ENCODE data around the gene TAF15. TPM values are rescaled to one million over a fixed set of nuclear protein-coding genes. Genes with fewer than 3 reads are reported as not detected.

Gene TAF15
- total RNA-seq, 1 experiment from 2014 or later = 32.4 TPM

DNA sequence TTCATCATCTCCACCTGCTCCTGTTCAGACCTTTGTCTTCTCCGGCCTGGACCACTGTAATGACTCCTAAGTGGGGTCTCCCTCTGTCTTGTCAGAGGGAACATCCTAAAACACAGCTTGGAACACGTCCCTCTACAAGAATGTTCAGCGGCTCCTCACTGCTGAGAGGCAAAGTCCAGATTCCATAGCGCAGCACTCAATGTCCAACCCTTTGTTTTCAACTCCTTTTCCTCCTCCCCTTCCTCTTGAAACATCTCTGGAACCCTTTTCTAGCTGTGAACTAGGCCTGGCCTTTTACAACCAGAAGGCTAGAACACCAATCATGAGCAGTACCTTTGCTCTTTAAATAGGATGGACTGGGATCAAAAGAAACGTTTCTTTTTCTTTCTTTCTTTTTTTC, 47.7 kb upstream of the TAF15 start:
- BruUV-seq (replicated peaks) = no TSS peak
- Histone ChIP-seq H3K79me2 (ENCODE audit: low read length) (no peaks in the 10 kb centered on the region), H3K4me1 (ENCODE audit: insufficient read depth, low read length) (0 out of 2 replicates have a peak, but pooled peaks cover 3% of the 10 kb centered on the region), H3K36me3 (ENCODE audit: low read depth, low read length) (no peaks in the 10 kb centered on the region; the same call in 1 of the 2 replicates), H4K20me1 (ENCODE audit: low read length) (no peaks in the 10 kb centered on the region), H3K27ac (ENCODE audit: low read length) (no peak overlapping the region), H3K4me2 (ENCODE audit: low read length) (no peak overlapping the region), H3K4me3 (ENCODE audit: low read length) (no peak overlapping the region), H3K9me2 (replicated peaks; ENCODE audit: low read length) (no peaks in the 10 kb centered on the region), H2AFZ (ENCODE audit: low read length) (no peak overlapping the region), H3K9ac (ENCODE audit: low read length) (no peak overlapping the region), H3K27me3 (ENCODE audit: low read length) (no peaks in the 10 kb centered on the region), H3F3A (ENCODE audit: low read length, unreplicated experiment) (no peaks in the 10 kb centered on the region), H3K9me3 (ENCODE audit: low read length) (no peaks in the 10 kb centered on the region)
- intact Hi-C loops (cut with micrococcal nuclease) = no loop called here
- CTCF ChIA-PET = no interaction called here
- ATAC-seq = no peak
- TF ChIP-seq EZH2 (IDR thresholded peaks at IDR 0.05; ENCODE audit: low read length, unreplicated experiment) (no peak), EZH2phosphoT487 (IDR thresholded peaks at IDR 0.05; ENCODE audit: borderline replicate concordance, low read length) (no peak)
- TF ChIP-seq, protein P1, sequence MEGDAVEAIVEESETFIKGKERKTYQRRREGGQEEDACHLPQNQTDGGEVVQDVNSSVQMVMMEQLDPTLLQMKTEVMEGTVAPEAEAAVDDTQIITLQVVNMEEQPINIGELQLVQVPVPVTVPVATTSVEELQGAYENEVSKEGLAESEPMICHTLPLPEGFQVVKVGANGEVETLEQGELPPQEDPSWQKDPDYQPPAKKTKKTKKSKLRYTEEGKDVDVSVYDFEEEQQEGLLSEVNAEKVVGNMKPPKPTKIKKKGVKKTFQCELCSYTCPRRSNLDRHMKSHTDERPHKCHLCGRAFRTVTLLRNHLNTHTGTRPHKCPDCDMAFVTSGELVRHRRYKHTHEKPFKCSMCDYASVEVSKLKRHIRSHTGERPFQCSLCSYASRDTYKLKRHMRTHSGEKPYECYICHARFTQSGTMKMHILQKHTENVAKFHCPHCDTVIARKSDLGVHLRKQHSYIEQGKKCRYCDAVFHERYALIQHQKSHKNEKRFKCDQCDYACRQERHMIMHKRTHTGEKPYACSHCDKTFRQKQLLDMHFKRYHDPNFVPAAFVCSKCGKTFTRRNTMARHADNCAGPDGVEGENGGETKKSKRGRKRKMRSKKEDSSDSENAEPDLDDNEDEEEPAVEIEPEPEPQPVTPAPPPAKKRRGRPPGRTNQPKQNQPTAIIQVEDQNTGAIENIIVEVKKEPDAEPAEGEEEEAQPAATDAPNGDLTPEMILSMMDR (conservative IDR thresholded peaks at IDR 0.05; ENCODE audit: low read depth, low read length) = no peak
- no peak for DNase-seq
- POLR2A ChIA-PET (ENCODE audit: unreplicated experiment) = no interaction called here

DNA sequence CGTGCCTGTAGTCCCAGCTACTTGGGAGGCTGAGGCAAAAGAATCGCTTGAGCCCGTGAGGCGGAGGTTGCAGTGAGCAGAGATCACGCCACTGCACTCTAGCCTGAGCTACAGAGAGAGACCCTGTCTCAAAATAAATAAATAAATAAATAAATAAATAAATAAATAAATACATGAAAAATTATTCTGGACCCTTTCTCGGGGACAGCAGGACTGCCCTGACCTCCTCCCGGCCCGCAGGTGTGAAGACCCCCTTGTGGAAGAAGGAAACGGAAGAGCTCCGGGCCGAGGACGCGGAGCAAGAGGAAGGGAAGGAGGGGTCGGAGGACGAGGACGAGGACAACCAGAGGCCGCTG, 45.5 kb upstream of the TAF15 start:
- POLR2A ChIA-PET (ENCODE audit: unreplicated experiment) = interaction anchor here (1.3 kb wide), 1 partner anchor 45 kb away, joined by 6 read pairs; the partner anchor contains the start of gene TAF15
- 0 out of 2 replicates have a peak overlapping the region, but pooled peaks have one; percentile 59 for H2AFZ ChIP-seq (ENCODE audit: low read length)
- H3K4me3 ChIP-seq (ENCODE audit: low read length) = no peak overlapping the region; the same call in 1 of the 2 replicates
- no peak overlapping the region for H3K9ac ChIP-seq (ENCODE audit: low read length)
- no peaks in the 10 kb centered on the region for H3K9me3 ChIP-seq (ENCODE audit: low read length)
- H3K27ac ChIP-seq (ENCODE audit: low read length) = no peak overlapping the region
- no peaks in the 10 kb centered on the region for H3F3A ChIP-seq (ENCODE audit: low read length, unreplicated experiment)
- no peaks in the 10 kb centered on the region; the same call in 1 of the 2 replicates for H3K36me3 ChIP-seq (ENCODE audit: low read depth, low read length)
- ATAC-seq = no peak
- intact Hi-C loops (cut with micrococcal nuclease) = no loop called here
- 0 out of 2 replicates have a peak, but pooled peaks cover 3% of the 10 kb centered on the region for H3K4me1 ChIP-seq (ENCODE audit: insufficient read depth, low read length)
- no peaks in the 10 kb centered on the region for H3K27me3 ChIP-seq (ENCODE audit: low read length)
- CTCF ChIA-PET = interaction anchor here (0.5 to 1.8 kb wide), 13 partner anchors 16 to 1399 kb away, joined by 3 to 18 read pairs (median 4); partner anchors contain the start of gene TAF15
- TF ChIP-seq EZH2 (IDR thresholded peaks at IDR 0.05; ENCODE audit: low read length, unreplicated experiment) = no peak
- H3K9me2 ChIP-seq (replicated peaks; ENCODE audit: low read length) = no peaks in the 10 kb centered on the region
- no peaks in the 10 kb centered on the region for H4K20me1 ChIP-seq (ENCODE audit: low read length)
- H3K4me2 ChIP-seq (ENCODE audit: low read length) = peak overlapping the region; percentile 82
- BruUV-seq (replicated peaks) = no TSS peak
- no peak for DNase-seq
- H3K79me2 ChIP-seq (ENCODE audit: low read length) = no peaks in the 10 kb centered on the region

DNA sequence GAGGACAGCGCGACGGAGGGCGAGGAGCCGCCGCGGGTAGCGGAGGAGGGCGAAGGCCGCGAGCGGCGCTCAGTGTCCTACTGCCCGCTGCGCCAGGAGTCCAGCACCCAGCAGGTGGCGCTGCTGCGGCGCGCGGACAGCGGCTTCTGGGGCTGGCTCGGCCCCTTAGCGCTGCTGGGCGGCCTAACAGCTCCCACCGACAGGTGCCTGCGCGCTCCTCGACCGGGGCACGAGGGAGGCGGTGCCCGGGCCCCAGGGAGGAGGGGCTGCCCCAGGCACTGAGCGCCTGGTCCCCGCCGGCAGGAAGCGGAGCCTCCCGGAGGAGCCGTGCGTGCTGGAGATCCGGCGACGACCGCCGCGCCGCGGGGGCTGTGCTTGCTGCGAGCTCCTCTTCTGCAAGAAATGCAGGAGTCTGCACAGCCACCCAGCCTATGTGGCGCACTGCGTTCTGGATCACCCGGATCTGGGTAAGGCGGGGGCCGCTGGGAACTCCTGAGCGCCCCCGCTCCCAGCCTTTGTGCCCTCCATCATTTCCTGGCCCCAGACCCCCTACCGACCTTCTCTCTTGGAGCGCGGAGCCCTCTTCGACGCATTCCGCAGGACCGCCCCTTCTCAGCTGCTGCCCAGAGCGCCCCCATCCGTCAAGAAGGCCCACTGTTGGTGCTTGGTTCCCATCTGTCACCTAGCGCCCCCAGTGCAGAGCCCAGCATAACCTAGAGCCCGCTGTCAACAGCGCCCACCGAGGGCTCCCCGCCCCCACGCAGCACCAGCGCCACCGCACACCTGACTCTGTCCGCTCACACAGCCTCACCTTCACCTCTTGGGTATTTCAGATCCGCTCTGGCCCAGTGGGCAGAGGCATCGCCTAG, 44.9 kb upstream of the TAF15 start:
- Histone ChIP-seq H3K4me3 (ENCODE audit: low read length) (peak overlapping the region; percentile 51; the same call in 1 of the 2 replicates), H3F3A (ENCODE audit: low read length, unreplicated experiment) (no peaks in the 10 kb centered on the region), H3K79me2 (ENCODE audit: low read length) (no peaks in the 10 kb centered on the region), H3K4me1 (ENCODE audit: insufficient read depth, low read length) (0 out of 2 replicates have a peak, but pooled peaks cover 3% of the 10 kb centered on the region), H3K4me2 (ENCODE audit: low read length) (peak overlapping the region; percentile 82), H3K9me3 (ENCODE audit: low read length) (no peaks in the 10 kb centered on the region), H3K9ac (ENCODE audit: low read length) (no peak overlapping the region), H3K27ac (ENCODE audit: low read length) (no peak overlapping the region), H4K20me1 (ENCODE audit: low read length) (no peaks in the 10 kb centered on the region), H2AFZ (ENCODE audit: low read length) (peak overlapping the region; percentile 75), H3K9me2 (replicated peaks; ENCODE audit: low read length) (no peaks in the 10 kb centered on the region), H3K36me3 (ENCODE audit: low read depth, low read length) (no peaks in the 10 kb centered on the region; the same call in 1 of the 2 replicates), H3K27me3 (ENCODE audit: low read length) (no peaks in the 10 kb centered on the region)
- no TSS peak for BruUV-seq (replicated peaks)
- TF ChIP-seq, protein P1 (conservative IDR thresholded peaks at IDR 0.05; ENCODE audit: low read depth, low read length) = peak; percentile 58
- no peak for TF ChIP-seq EZH2 (IDR thresholded peaks at IDR 0.05; ENCODE audit: low read length, unreplicated experiment)
- no peak for TF ChIP-seq EZH2phosphoT487 (IDR thresholded peaks at IDR 0.05; ENCODE audit: borderline replicate concordance, low read length)
- POLR2A ChIA-PET (ENCODE audit: unreplicated experiment) = interaction anchor here (1.3 kb wide), 1 partner anchor 45 kb away, joined by 6 read pairs; the partner anchor contains the start of gene TAF15
- intact Hi-C loops (cut with micrococcal nuclease) = no loop called here
- peak; percentile 90 for DNase-seq
- CTCF ChIA-PET = interaction anchor here (0.5 to 1.8 kb wide), 15 partner anchors 15 to 1400 kb away, joined by 3 to 18 read pairs (median 4); partner anchors contain the start of gene TAF15
- ATAC-seq = peak; percentile 98
